NCI-H226 (cell line): ENCODE measurements around the gene MYO7B.

Experiments
- DNase-seq: peaks from one replicate; pipeline ENCODE4 v3.0.0-alpha.2; 2015

MYO7B gene

GRCh38 chr2:127685410-127686080 lies 150.1 kb downstream of the MYO7B start:
- DNase-seq = no peak
